Measurements from ENCODE around the gene TMEM141.

The TMEM141 gene

DNA sequence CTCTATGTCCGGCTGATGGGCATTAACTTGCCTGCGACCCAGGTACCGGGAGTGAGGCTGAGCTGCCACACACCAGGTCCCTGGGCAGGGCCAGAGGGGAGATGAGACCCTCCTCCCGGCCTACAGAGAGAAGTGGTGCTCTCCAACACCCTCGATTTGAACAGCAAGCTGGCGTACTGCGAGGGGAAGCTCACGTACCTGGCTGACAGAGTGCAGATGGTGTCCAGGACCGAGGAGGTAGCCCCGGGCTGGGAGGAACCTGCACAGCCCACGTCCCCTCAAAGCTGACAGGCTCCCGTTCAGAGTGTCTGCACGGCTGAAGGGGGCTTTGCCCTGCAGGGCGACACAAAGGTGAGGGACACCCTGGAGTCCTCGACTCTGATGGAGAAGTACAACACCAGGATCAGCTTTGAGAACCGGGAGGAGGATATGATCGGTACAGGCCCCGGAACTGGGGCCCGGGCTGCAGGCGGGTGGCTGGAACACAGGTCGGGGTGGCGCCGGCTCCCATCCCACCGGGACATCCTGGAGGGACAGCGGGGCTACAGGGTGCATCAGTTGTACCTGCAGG, 15.6 kb downstream of the TMEM141 start:
- Histone ChIP-seq H2AFZ (ENCODE audit: low read length, unreplicated experiment) (no peak overlapping the region), H3K79me2 (ENCODE audit: control insufficient read depth, insufficient read depth, low read length, unreplicated experiment) (peaks cover 42% of the 10 kb centered on the region), H3K27me3 (ENCODE audit: insufficient read depth, low read length) (peaks cover 6% of the 10 kb centered on the region; the same call in 1 of the 2 replicates), H3K4me1 (ENCODE audit: control insufficient read depth, insufficient read depth, low read length, unreplicated experiment) (peaks cover 18% of the 10 kb centered on the region), H3K27ac (ENCODE audit: low read depth, low read length) (no peak overlapping the region), H3K36me3 (ENCODE audit: insufficient read depth, low read length) (peaks cover 8% of the 10 kb centered on the region; the same call in 1 of the 2 replicates), H3K4me3 (ENCODE audit: low read depth, low read length) (peak overlapping the region; percentile 100)

DNA sequence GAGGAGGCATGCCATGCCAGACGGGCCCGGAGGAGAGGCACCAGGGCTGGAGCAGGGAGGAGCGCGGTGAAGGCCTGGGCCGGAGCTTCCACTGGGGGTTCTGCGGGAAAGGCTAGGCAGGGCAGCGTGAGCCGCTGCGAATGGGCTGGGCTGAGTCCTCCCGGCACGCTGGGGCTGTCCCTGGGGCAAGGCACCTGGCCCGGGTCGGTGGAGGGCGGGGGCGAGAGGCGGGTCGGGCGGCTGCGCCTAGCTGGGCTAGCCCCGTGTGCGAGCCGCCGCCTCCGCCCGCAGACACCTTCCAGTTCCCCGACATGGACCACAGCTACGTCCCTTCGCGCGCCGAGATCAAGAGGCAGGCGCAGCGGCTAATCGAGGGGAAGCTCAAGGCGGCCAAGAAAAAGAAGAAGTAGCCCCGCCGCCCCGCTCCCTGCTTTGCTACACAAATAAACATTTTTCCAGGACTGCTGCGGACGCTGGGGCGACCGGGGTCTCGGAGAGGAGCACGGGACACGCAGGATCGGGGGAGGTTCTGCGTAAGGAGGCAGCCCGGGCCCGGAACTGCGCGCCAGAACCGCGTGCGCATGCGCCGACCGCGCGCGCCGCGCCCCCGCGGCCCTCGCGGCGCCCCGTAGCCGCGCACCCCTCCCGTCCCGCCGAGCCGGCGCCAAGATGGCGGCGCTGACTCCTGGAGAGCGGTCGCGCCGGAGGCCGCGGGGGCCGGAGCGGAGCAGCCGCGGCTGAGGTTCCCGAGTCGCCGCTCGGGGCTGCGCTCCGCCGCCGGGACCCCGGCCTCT, 16.3 kb downstream of the TMEM141 start, which contains the start of gene RABL6:
Gene RABL6, plus strand, starts transcription at position 668 of the 794 bp plus-strand sequence. CDS start 249 bp downstream, outside the sequence.
- Histone ChIP-seq H3K4me3 (ENCODE audit: low read depth, low read length) (peak within 1 kb of the TSS; percentile 100), H3K27me3 (ENCODE audit: insufficient read depth, low read length) (no peaks in the 10 kb centered on the region), H2AFZ (ENCODE audit: low read length, unreplicated experiment) (peak within 1 kb of the TSS; percentile 88), H3K27ac (ENCODE audit: low read depth, low read length) (peak within 1 kb of the TSS; percentile 28; the same call in 1 of the 2 replicates), H3K4me1 (ENCODE audit: control insufficient read depth, insufficient read depth, low read length, unreplicated experiment) (peaks cover 18% of the 10 kb centered on the region), H3K79me2 (ENCODE audit: control insufficient read depth, insufficient read depth, low read length, unreplicated experiment) (peaks cover 47% of the 10 kb centered on the region), H3K36me3 (ENCODE audit: insufficient read depth, low read length) (peaks cover 8% of the 10 kb centered on the region; the same call in 1 of the 2 replicates)

DNA sequence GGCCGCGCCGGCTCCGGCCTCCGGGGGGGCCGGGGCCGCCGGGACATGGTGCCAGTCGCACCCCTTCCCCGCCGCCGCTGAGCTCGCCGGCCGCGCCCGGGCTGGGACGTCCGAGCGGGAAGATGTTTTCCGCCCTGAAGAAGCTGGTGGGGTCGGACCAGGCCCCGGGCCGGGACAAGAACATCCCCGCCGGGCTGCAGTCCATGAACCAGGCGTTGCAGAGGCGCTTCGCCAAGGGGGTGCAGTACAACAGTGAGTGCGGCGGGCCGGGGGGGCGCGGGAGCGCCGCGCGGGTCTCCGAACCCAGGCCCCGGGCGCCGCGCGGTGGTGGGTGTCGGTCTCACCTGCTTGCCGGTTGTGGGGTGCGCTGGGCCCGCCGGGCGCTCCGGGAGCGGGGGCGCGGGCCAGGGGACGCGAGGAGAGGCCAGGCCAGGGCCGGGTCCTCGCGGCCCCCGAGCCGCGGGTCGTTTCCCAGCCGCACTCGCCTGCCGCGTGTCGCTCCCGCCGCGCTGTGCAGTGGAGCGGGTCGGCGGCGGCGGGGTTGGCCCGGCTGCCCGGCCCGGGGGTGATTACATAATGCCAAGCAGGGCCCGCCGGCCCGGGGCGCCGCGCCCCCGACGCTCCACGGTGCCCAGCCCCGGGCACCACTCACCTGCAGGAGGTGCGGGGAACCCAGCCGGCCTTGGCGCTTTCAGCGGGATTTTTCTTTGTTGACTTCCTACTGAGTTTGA, 17.1 kb downstream of the TMEM141 start:
- Histone ChIP-seq H3K4me1 (ENCODE audit: control insufficient read depth, insufficient read depth, low read length, unreplicated experiment) (peaks cover 18% of the 10 kb centered on the region), H2AFZ (ENCODE audit: low read length, unreplicated experiment) (peak overlapping the region; percentile 88), H3K27me3 (ENCODE audit: insufficient read depth, low read length) (no peaks in the 10 kb centered on the region), H3K79me2 (ENCODE audit: control insufficient read depth, insufficient read depth, low read length, unreplicated experiment) (peaks cover 52% of the 10 kb centered on the region), H3K4me3 (ENCODE audit: low read depth, low read length) (peak overlapping the region; percentile 100), H3K36me3 (ENCODE audit: insufficient read depth, low read length) (peaks cover 8% of the 10 kb centered on the region; the same call in 1 of the 2 replicates), H3K27ac (ENCODE audit: low read depth, low read length) (peak overlapping the region; percentile 27; the same call in 1 of the 2 replicates)

DNA sequence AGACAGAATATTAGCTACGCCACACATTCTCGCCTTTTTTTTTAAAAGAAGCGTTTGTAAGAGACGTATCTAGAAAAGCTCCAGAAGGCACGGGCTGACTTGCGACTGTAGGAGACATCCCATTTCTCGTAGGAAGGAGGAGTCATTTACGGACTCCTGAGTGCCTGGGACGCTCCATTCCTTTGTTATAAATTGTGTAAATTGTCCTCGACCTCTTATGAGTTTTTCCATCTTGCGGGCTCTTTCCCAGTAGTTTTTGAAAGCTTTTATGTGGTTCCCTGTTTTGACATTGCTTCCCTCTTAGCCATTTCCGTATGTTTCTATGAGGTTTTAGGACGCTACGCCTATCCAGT, 17.6 kb downstream of the TMEM141 start:
- H3K27ac ChIP-seq (ENCODE audit: low read depth, low read length), result no peak overlapping the region; the same call in 1 of the 2 replicates
- H3K27me3 ChIP-seq (ENCODE audit: insufficient read depth, low read length), result no peaks in the 10 kb centered on the region
- peak overlapping the region; percentile 88 for H2AFZ ChIP-seq (ENCODE audit: low read length, unreplicated experiment)
- H3K79me2 ChIP-seq (ENCODE audit: control insufficient read depth, insufficient read depth, low read length, unreplicated experiment), result peaks cover 54% of the 10 kb centered on the region
- H3K4me3 ChIP-seq (ENCODE audit: low read depth, low read length), result peak overlapping the region; percentile 100
- H3K36me3 ChIP-seq (ENCODE audit: insufficient read depth, low read length), result peaks cover 8% of the 10 kb centered on the region; the same call in 1 of the 2 replicates
- peaks cover 18% of the 10 kb centered on the region for H3K4me1 ChIP-seq (ENCODE audit: control insufficient read depth, insufficient read depth, low read length, unreplicated experiment)

DNA sequence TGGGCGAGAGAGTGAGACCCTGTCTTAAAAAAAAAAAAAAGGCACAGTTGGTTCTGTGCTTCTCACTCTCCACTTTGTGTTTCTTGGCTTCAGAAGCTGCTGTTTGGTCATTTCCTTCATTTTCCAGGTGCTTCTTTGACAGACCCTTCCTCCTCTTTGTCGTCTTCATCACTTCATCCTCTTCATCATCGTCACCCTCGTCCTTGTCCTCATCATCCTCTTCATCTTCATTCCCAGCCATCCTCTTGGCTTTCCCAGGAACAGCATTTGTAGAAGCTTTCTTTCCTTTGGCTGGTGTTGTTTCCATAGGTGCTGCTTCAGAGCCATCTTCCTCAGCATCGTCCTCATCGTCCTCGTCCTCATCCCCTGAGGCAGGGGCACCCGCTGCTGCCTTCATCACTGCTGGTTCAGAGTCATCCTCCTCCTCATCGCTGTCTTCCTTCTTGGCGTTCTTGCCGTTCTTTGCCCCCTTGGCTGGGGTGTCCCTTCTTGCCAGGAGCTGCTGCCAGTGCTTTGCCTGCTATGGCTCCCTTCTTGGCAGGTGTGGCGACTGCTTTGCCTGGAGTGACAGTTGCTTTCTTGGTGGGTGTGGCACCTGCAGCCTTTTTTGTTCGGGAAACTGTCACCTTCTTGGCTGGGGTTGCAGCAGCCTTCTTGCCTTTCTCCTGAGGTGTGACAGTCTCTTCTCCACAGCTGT, 23.7 kb downstream of the TMEM141 start:
- Histone ChIP-seq H3K27ac (ENCODE audit: low read depth, low read length) (no peak overlapping the region), H3K79me2 (ENCODE audit: control insufficient read depth, insufficient read depth, low read length, unreplicated experiment) (peaks cover 42% of the 10 kb centered on the region), H3K36me3 (ENCODE audit: insufficient read depth, low read length) (peaks cover 16% of the 10 kb centered on the region; the same call in 1 of the 2 replicates), H3K27me3 (ENCODE audit: insufficient read depth, low read length) (no peaks in the 10 kb centered on the region), H3K4me3 (ENCODE audit: low read depth, low read length) (no peak overlapping the region), H3K4me1 (ENCODE audit: control insufficient read depth, insufficient read depth, low read length, unreplicated experiment) (peaks cover 5% of the 10 kb centered on the region), H2AFZ (ENCODE audit: low read length, unreplicated experiment) (no peak overlapping the region)

DNA sequence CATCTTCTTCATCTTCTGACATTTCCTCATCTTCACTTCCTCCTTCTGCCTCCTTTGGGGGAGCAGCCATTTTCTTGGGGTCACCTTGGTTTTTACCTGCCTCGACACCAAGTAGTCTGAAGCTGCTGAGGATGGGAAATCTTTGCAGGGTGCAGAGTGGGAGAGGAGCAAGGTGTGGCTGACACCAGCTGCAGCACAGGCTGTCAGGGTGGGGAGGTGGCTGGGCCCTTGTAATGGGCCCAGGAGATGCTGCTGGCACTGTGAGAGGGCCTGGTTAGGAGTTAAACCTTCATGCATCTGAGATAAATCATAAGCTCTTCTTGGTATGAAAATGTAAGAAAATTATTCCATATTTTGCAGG, 24.3 kb downstream of the TMEM141 start:
- Histone ChIP-seq H3K79me2 (ENCODE audit: control insufficient read depth, insufficient read depth, low read length, unreplicated experiment) (peaks cover 37% of the 10 kb centered on the region), H3K27ac (ENCODE audit: low read depth, low read length) (no peak overlapping the region), H2AFZ (ENCODE audit: low read length, unreplicated experiment) (no peak overlapping the region), H3K4me1 (ENCODE audit: control insufficient read depth, insufficient read depth, low read length, unreplicated experiment) (no peaks in the 10 kb centered on the region), H3K27me3 (ENCODE audit: insufficient read depth, low read length) (no peaks in the 10 kb centered on the region), H3K36me3 (ENCODE audit: insufficient read depth, low read length) (peaks cover 13% of the 10 kb centered on the region; the same call in 1 of the 2 replicates), H3K4me3 (ENCODE audit: low read depth, low read length) (no peak overlapping the region)

DNA sequence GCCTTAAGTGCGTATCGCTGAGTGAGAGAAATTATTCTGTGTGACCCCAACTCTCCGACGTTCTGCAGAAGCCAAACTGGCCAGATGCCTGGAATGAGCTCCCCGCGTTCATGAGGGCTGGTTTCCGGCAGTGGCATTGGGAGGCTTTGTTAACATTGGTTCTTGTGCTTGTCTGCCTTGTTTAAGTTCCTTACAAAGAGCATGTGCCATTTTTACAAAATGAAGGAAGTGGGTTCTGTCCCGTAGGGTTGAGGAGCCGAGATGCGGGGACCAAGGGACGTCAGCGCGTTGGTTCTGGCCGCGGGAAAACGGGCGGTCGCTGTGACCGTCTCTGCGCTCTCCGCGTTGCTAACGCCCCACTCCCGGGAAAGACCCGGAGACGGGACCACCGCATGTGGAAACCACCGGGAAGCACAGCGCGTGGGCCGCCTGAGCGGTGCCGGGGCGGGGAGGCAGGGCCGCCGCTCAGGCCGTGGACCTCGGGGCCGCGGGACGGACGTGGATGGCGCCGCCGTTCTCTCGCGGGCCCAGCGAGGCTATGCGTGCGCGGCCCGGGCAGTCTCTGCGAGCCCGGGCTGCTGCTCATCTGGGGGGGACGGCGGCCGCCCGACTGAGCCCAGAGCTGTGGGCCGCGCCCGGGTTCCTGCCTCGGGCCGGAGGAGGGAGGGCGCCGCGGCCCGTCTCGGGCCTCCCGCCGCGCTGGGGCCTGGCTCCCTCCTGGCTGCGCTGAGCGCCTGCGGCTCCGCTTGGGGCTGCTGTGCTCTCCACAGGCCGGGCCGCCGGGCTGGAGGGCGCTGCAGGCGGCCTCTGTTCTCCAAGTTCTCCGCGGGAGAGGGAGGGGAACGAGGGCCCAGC, 30.1 kb downstream of the TMEM141 start:
- Histone ChIP-seq H3K4me1 (ENCODE audit: control insufficient read depth, insufficient read depth, low read length, unreplicated experiment) (no peaks in the 10 kb centered on the region), H3K4me3 (ENCODE audit: low read depth, low read length) (no peak overlapping the region), H3K79me2 (ENCODE audit: control insufficient read depth, insufficient read depth, low read length, unreplicated experiment) (peaks cover 15% of the 10 kb centered on the region), H3K36me3 (ENCODE audit: insufficient read depth, low read length) (peaks cover 3% of the 10 kb centered on the region; the same call in 1 of the 2 replicates), H3K27ac (ENCODE audit: low read depth, low read length) (no peak overlapping the region), H2AFZ (ENCODE audit: low read length, unreplicated experiment) (no peak overlapping the region), H3K27me3 (ENCODE audit: insufficient read depth, low read length) (no peaks in the 10 kb centered on the region)

DNA sequence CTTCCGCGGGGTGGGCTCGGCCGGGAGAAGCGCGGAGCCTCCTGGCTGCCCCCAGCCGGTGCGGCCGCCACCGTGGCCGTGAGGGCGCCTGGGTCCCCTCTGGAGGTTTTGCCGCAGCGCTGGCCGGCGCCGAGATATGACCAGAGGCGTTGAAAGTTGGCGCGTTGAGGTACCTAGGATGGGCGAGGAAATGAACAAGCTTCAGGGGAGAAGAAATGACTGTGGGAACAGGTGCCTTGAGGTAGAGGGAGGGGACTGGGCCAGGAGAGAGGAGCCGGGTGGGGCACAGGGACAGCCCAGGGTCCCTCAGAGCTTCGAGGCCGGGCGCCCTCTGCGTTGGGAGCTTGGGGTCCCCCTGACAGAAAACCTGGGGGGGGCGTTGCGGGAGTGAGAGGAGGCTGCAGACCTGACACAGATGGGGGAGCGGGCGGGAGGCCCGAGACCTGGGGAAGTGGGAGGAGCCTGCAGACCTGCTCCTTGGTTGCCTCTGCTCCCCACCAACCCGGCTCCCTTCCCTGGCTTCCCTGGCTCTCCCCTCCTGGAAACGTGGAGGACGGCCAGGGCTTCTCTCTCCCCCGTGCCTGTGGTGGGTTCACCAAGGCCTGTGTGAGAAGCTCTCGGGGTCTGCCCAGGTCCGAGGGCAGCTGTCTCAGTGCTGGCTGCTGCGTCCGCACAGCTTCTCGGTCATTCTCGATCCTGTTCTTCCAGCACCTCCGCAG, 30.8 kb downstream of the TMEM141 start:
- Histone ChIP-seq H3K36me3 (ENCODE audit: insufficient read depth, low read length) (peaks cover 2% of the 10 kb centered on the region; the same call in 1 of the 2 replicates), H3K79me2 (ENCODE audit: control insufficient read depth, insufficient read depth, low read length, unreplicated experiment) (peaks cover 15% of the 10 kb centered on the region), H3K4me3 (ENCODE audit: low read depth, low read length) (no peak overlapping the region), H3K27ac (ENCODE audit: low read depth, low read length) (no peak overlapping the region), H2AFZ (ENCODE audit: low read length, unreplicated experiment) (no peak overlapping the region), H3K27me3 (ENCODE audit: insufficient read depth, low read length) (no peaks in the 10 kb centered on the region), H3K4me1 (ENCODE audit: control insufficient read depth, insufficient read depth, low read length, unreplicated experiment) (no peaks in the 10 kb centered on the region)

All from ACC112 (cell line).